HT-29 (cell line): ENCODE results near the gene MTURN. TPM values are rescaled to one million over a fixed set of nuclear protein-coding genes. Genes with fewer than 3 reads are reported as not detected.

Experiments used
- DNase-seq: peaks from one replicate; pipeline ENCODE4 v3.0.0-alpha.2; 2015; ENCODE audit warnings: low spot score
- small RNA-seq: library from RNA; depleted of rRNA; stranded (forward); fragments of <200 nt; gene quantifications from one replicate; pipeline ENCODE3, GENCODE V24; 2014
- total RNA-seq: library from RNA; depleted of rRNA; stranded (reverse); fragments of >200 nt; shearing (Covaris generic); gene quantifications from 2 replicates; pipeline ENCODE4 v1.2.3, GENCODE V29; 2014; rRNA removed

The MTURN gene
- total RNA-seq, 1 experiment from 2014 or later: 8.5 TPM

- DNase-seq: peak; percentile 15
These were observed 72.2 kb downstream of the MTURN start for GRCh38 chr7:30206942-30207341.

GRCh38 chr7:30207376-30207775, 72.6 kb downstream of the MTURN start:
- no peak for DNase-seq

- DNase-seq: no peak
These were observed 75.2 kb downstream of the MTURN start for GRCh38 chr7:30209951-30210350.

Small RNA genes lying within 50 kb of the gene (small RNA-seq; reads per million reads assigned to genes)
- gene RPS27P16: not detected

Other genes with a start within 250 kb of the MTURN start
- 17.0 and 18.6 TPM in 2 replicates for gene SCRN1, start 145.2 kb upstream of the MTURN start, total RNA-seq
- gene FKBP14, start 108.3 kb upstream of the MTURN start, total RNA-seq: 3.3 and 3.7 TPM in 2 replicates
- 5.2 and 7.8 TPM in 2 replicates for gene PLEKHA8, start 106.6 kb upstream of the MTURN start, total RNA-seq
- gene ZNRF2, start 149.6 kb downstream of the MTURN start, total RNA-seq: 37.5 and 38.5 TPM in 2 replicates